ENCODE data around the gene TATDN2. TPM values are rescaled to one million over a fixed set of nuclear protein-coding genes. Genes with fewer than 3 reads are reported as not detected.

The TATDN2 gene, protein sequence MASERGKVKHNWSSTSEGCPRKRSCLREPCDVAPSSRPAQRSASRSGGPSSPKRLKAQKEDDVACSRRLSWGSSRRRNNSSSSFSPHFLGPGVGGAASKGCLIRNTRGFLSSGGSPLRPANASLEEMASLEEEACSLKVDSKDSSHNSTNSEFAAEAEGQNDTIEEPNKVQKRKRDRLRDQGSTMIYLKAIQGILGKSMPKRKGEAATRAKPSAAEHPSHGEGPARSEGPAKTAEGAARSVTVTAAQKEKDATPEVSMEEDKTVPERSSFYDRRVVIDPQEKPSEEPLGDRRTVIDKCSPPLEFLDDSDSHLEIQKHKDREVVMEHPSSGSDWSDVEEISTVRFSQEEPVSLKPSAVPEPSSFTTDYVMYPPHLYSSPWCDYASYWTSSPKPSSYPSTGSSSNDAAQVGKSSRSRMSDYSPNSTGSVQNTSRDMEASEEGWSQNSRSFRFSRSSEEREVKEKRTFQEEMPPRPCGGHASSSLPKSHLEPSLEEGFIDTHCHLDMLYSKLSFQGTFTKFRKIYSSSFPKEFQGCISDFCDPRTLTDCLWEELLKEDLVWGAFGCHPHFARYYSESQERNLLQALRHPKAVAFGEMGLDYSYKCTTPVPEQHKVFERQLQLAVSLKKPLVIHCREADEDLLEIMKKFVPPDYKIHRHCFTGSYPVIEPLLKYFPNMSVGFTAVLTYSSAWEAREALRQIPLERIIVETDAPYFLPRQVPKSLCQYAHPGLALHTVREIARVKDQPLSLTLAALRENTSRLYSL
- 10 to 100 TPM; 29.8 to 34.9 (median 34.4) TPM for total RNA-seq
- long read RNA-seq, donor 1, partial matches to known transcripts = 10 of 12 reads
- long read RNA-seq, donor 1, other reads (novel, unspliced or antisense) = 2 of 12 reads
- long read RNA-seq, donor 2, partial matches to known transcripts = 1 of 1 reads
- long read RNA-seq, donor 2, other reads (novel, unspliced or antisense) = 0 of 1 reads

DNA sequence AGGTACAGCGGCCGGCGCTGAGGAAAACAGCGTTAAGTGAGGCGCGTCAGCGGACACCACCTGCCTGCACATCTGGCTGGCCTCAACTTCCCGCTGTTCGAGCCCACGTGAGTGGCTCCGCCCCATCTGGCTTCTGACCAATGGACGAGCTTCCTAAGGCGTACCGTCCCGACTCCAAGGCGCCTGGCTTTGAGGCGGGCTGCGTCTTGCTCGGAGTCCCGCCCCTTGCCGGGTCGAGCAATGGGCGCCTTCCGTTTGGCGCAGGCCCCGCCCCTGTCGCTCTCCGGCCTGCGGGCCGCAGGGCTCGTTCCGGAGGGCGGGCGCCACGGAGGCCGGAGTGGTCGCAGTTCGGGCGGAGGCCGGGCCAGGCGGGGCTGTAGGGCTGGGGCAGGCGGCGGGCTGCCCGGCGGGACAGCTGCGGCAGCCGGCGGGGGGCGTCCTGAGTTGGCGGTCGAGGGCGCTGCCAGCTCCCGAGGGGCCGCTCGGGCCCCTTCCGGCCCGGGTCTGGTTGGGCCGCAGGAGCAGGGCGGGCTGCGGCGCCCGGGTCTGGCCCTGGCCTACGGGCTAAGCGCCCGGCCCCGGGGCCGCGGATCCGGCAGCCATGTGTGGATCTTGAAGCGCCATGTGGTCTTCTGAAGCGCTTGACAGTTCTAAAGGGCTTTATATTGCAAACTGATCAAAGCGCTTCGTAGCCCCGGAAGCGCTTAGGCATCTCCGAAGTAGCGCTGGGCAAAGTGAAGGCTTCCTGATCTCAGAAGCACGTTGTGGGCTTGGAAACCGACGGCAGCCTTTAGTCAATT lies at the start of gene TATDN2:
Gene TATDN2 (plus strand): TSS at position 276 of the 800 bp plus-strand sequence. CDS start 742 bp downstream, outside the sequence.
- Histone ChIP-seq H3K36me3 (ENCODE audit: low read depth) (no peaks in the 10 kb centered on the region), H3K9me3 (peaks cover 17% of the 10 kb centered on the region), H3K4me3 (peak within 1 kb of the TSS; percentile 85), H3K4me1 (ENCODE audit: low read depth) (peaks cover 25% of the 10 kb centered on the region)
- intact Hi-C loops (cut with DNase I, micrococcal nuclease) = no loop called here
- TF ChIP-seq, protein P1, sequence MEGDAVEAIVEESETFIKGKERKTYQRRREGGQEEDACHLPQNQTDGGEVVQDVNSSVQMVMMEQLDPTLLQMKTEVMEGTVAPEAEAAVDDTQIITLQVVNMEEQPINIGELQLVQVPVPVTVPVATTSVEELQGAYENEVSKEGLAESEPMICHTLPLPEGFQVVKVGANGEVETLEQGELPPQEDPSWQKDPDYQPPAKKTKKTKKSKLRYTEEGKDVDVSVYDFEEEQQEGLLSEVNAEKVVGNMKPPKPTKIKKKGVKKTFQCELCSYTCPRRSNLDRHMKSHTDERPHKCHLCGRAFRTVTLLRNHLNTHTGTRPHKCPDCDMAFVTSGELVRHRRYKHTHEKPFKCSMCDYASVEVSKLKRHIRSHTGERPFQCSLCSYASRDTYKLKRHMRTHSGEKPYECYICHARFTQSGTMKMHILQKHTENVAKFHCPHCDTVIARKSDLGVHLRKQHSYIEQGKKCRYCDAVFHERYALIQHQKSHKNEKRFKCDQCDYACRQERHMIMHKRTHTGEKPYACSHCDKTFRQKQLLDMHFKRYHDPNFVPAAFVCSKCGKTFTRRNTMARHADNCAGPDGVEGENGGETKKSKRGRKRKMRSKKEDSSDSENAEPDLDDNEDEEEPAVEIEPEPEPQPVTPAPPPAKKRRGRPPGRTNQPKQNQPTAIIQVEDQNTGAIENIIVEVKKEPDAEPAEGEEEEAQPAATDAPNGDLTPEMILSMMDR (IDR thresholded peaks at IDR 0.05) = no peak
- DNase-seq (peak; percentile 98 to 99 (median 99)), ATAC-seq (peak; percentile 98)

GRCh38 chr3:10198761-10199649 lies 49.3 kb upstream of the TATDN2 start:
- Histone ChIP-seq H3K9me3 (no peaks in the 10 kb centered on the region), H3K4me3 (no peak overlapping the region), H3K4me1 (ENCODE audit: low read depth) (peaks cover 42% of the 10 kb centered on the region), H3K36me3 (ENCODE audit: low read depth) (no peaks in the 10 kb centered on the region)
- ATAC-seq (peak; percentile 84), DNase-seq (peak; percentile 58 to 80 (median 73))
- TF ChIP-seq, protein P1 (IDR thresholded peaks at IDR 0.05) = no peak
- intact Hi-C loops (cut with DNase I, micrococcal nuclease) = no loop called here

DNA sequence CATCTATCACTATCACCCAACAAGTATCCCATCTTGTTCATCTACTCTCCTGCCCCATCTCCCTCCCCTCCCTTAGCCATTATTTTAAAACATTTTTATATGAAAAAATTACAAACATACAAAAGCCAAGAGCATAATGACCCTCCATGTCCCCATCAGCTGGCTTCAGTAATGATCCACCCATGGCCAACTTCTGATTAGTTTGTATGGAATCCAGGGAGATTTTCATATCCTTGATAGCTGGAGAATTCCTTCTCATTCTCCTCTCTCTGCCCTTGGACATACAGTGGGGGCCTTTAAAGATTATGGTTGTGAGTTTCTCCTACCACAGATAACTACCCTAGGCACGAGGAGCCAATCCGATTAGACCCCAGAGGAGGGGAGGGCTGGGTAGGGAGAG lies 43.3 kb upstream of the TATDN2 start:
- intact Hi-C loops (cut with DNase I, micrococcal nuclease) = no loop called here
- TF ChIP-seq, protein P1 (IDR thresholded peaks at IDR 0.05) = no peak
- Histone ChIP-seq H3K4me1 (ENCODE audit: low read depth) (peaks cover 18% of the 10 kb centered on the region), H3K36me3 (ENCODE audit: low read depth) (no peaks in the 10 kb centered on the region), H3K9me3 (no peaks in the 10 kb centered on the region), H3K4me3 (no peak overlapping the region)
- DNase-seq (no peak), ATAC-seq (no peak)

DNA sequence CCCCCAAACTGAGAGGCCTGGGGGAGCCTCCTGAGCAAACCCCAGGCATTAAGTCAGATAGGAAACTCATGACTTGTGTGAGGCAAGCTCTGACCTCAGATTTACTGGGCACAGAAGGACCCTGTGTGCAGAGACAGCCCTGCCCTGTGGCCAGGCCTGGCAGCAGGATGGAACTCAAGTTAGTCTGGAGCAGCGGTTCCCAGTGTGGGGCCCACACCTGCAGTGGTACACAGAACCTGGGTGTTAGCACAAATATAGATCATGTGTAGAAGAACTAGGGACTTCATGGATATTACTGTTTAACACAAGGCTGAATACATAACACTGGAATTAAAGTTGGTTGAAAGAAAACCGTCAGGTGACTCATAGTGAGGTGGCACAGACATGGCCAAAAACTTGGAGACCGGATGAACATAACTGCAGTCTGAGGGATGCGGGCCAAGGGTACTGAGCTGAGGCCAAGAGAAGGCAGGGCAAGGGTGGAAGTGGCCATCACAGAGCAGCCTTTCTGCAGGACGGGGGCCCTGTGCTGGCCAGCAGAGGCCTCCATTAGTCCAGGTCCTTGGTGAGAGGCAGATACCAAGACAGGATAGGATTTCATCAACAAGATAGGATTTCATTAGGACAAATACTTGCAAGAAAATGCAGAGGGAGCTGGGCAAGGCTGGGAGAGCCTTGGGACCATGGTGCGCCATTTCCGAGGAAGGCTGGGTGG lies 42.7 kb upstream of the TATDN2 start:
- TF ChIP-seq, protein P1 (IDR thresholded peaks at IDR 0.05) = no peak
- intact Hi-C loops (cut with DNase I, micrococcal nuclease) = no loop called here
- ATAC-seq = peak; percentile 7
- DNase-seq = peak in 1 of 3 donors; percentile 48
- H3K36me3 ChIP-seq (ENCODE audit: low read depth) = no peaks in the 10 kb centered on the region
- H3K9me3 ChIP-seq = no peaks in the 10 kb centered on the region
- H3K4me3 ChIP-seq = no peak overlapping the region
- peaks cover 18% of the 10 kb centered on the region for H3K4me1 ChIP-seq (ENCODE audit: low read depth)
